Measurements from ENCODE around the gene KIRREL3. TPM values are rescaled to one million over a fixed set of nuclear protein-coding genes. Genes with fewer than 3 reads are reported as not detected.

KIRREL3 gene
- total and polyA plus RNA-seq, 4 donors, result 0.90 TPM; not detected in 3

DNA sequence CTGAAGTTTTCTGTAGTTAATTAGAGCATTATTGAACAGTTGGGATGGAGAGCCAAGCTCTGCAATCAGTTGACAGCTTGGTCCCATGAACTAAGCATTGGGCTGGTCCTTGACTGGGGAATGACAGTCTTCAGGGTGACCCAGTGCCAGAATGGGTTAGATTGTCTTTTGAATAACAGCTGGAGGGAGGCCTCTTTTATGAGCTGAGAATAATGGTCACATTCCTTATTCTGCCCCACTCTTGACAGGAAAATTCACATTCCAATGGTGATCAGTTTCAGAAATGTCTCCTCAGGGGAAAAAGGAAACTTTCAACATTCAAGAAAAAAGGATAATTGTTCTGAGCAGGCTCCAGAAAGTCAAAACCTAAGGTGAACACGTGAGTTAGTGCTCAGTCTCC lies 113.9 kb downstream of the KIRREL3 start:
- Histone ChIP-seq H3K36me3 (ENCODE audit: control insufficient read depth in 1 of 2, insufficient read depth in 2 of 2, low read length in 1 of 2) (no peaks in the 10 kb centered on the region), H3K27ac (ENCODE audit: low read depth in 1 of 2, low read length in 2 of 2) (no peak overlapping the region), H3K9me3 (ENCODE audit: control insufficient read depth, low read length) (no peaks in the 10 kb centered on the region), H3K27me3 (ENCODE audit: control insufficient read depth in 1 of 2, insufficient read depth in 2 of 2, low read length in 1 of 2) (peaks cover 0 to 4% of the 10 kb centered on the region in 2 donors), H3K4me1 (ENCODE audit: control insufficient read depth in 1 of 2, insufficient read depth in 2 of 2, low read length in 2 of 2) (no peaks in the 10 kb centered on the region), H3K4me3 (ENCODE audit: low read length in 2 of 2) (no peak overlapping the region)
- WGBS, 2 donors, result 38 to 47% methylated on average over 1 of the region's 1 CpG
- ATAC-seq (ENCODE audit: low FRiP score), result no peak
- intact Hi-C loops (cut with DNase I), result no loop called here
- no peak for DNase-seq

- H3K36me3 ChIP-seq (ENCODE audit: control insufficient read depth in 1 of 2, insufficient read depth in 2 of 2, low read length in 1 of 2), result no peaks in the 10 kb centered on the region
- peaks cover 0 to 4% of the 10 kb centered on the region in 2 donors for H3K27me3 ChIP-seq (ENCODE audit: control insufficient read depth in 1 of 2, insufficient read depth in 2 of 2, low read length in 1 of 2)
- ATAC-seq (ENCODE audit: low FRiP score), result no peak
- no peak overlapping the region for H3K27ac ChIP-seq (ENCODE audit: low read depth in 1 of 2, low read length in 2 of 2)
- 76 to 80% methylated on average over 3 of the region's 3 CpGs for WGBS, 2 donors
- intact Hi-C loops (cut with DNase I), result no loop called here
- no peak for DNase-seq
- no peak overlapping the region for H3K4me3 ChIP-seq (ENCODE audit: low read length in 2 of 2)
- no peaks in the 10 kb centered on the region for H3K4me1 ChIP-seq (ENCODE audit: control insufficient read depth in 1 of 2, insufficient read depth in 2 of 2, low read length in 2 of 2)
- H3K9me3 ChIP-seq (ENCODE audit: control insufficient read depth, low read length), result no peaks in the 10 kb centered on the region
These were observed 114.5 kb downstream of the KIRREL3 start for GRCh38 chr11:126886085-126886484.

- H3K9me3 ChIP-seq (ENCODE audit: control insufficient read depth, low read length), result no peaks in the 10 kb centered on the region
- H3K36me3 ChIP-seq (ENCODE audit: control insufficient read depth in 1 of 2, insufficient read depth in 2 of 2, low read length in 1 of 2), result no peaks in the 10 kb centered on the region
- no peaks in the 10 kb centered on the region for H3K4me1 ChIP-seq (ENCODE audit: control insufficient read depth in 1 of 2, insufficient read depth in 2 of 2, low read length in 2 of 2)
- WGBS, 2 donors, result 78 to 82% methylated on average over 5 of the region's 5 CpGs
- H3K27ac ChIP-seq (ENCODE audit: low read depth in 1 of 2, low read length in 2 of 2), result no peak overlapping the region
- no peak for ATAC-seq (ENCODE audit: low FRiP score)
- peaks cover 0 to 3% of the 10 kb centered on the region in 2 donors for H3K27me3 ChIP-seq (ENCODE audit: control insufficient read depth in 1 of 2, insufficient read depth in 2 of 2, low read length in 1 of 2)
- no peak overlapping the region for H3K4me3 ChIP-seq (ENCODE audit: low read length in 2 of 2)
- intact Hi-C loops (cut with DNase I), result no loop called here
- no peak for DNase-seq
These were observed 116.0 kb downstream of the KIRREL3 start for GRCh38 chr11:126884594-126884993.

- DNase-seq (no peak), ATAC-seq (ENCODE audit: low FRiP score) (no peak)
- intact Hi-C loops (cut with DNase I), result no loop called here
- H3K9me3 ChIP-seq (ENCODE audit: control insufficient read depth, low read length), result no peaks in the 10 kb centered on the region
- no peaks in the 10 kb centered on the region for H3K4me1 ChIP-seq (ENCODE audit: control insufficient read depth in 1 of 2, insufficient read depth in 2 of 2, low read length in 2 of 2)
- H3K4me3 ChIP-seq (ENCODE audit: low read length in 2 of 2), result no peak overlapping the region
- no peak overlapping the region for H3K27ac ChIP-seq (ENCODE audit: low read depth in 1 of 2, low read length in 2 of 2)
- 76 to 78% methylated on average over 4 of the region's 4 CpGs for WGBS, 2 donors
- H3K36me3 ChIP-seq (ENCODE audit: control insufficient read depth in 1 of 2, insufficient read depth in 2 of 2, low read length in 1 of 2), result no peaks in the 10 kb centered on the region
- peaks cover 0 to 3% of the 10 kb centered on the region in 2 donors for H3K27me3 ChIP-seq (ENCODE audit: control insufficient read depth in 1 of 2, insufficient read depth in 2 of 2, low read length in 1 of 2)
These were observed 116.4 kb downstream of the KIRREL3 start for GRCh38 chr11:126884192-126884591.

DNA sequence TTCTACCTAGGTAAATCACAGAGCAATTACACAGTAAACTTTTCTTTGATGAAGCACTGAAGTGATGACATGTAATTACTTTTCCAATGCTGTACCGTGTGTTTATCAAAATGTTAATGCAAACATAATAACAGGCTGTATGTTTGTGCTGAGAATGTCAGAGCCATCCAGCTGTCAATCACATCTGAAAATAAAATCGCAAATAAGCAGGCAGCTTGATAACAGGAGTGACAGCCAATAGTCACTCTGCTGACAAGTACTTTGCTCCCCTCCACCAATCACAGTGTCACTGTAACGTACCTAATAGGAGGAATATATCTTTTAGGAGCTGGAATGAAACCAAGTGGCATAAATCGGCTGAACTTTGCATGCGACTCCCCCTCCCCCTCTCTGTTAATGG lies 119.7 kb downstream of the KIRREL3 start:
- no peaks in the 10 kb centered on the region for H3K36me3 ChIP-seq (ENCODE audit: control insufficient read depth in 1 of 2, insufficient read depth in 2 of 2, low read length in 1 of 2)
- H3K27me3 ChIP-seq (ENCODE audit: control insufficient read depth in 1 of 2, insufficient read depth in 2 of 2, low read length in 1 of 2), result peaks cover 0 to 3% of the 10 kb centered on the region in 2 donors
- DNase-seq (no peak), ATAC-seq (ENCODE audit: low FRiP score) (no peak)
- H3K9me3 ChIP-seq (ENCODE audit: control insufficient read depth, low read length), result no peaks in the 10 kb centered on the region
- no peak overlapping the region for H3K27ac ChIP-seq (ENCODE audit: low read depth in 1 of 2, low read length in 2 of 2)
- H3K4me1 ChIP-seq (ENCODE audit: control insufficient read depth in 1 of 2, insufficient read depth in 2 of 2, low read length in 2 of 2), result no peaks in the 10 kb centered on the region
- WGBS, 2 donors, result 53 to 55% methylated on average over 5 of the region's 5 CpGs
- no peak overlapping the region for H3K4me3 ChIP-seq (ENCODE audit: low read length in 2 of 2)
- intact Hi-C loops (cut with DNase I), result no loop called here

DNA sequence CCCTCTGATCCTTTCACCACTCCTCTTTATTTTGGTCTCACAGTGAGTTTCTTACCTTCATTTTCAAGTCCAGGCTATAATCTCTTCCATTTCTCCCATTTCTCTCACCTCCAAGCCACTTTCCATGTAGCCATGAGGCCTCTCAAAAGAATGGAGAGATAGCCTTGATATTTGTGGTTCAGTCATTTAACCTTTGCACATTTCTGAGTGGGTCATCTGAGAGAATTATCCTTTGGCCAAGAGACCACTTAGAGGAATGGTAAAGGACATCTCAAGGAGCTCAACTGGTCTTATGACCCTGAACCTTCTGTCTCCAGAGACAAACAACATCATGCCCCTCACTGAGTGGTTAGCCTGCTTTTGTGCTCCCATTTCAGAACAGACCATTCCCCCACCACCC lies 121.1 kb downstream of the KIRREL3 start:
- no peaks in the 10 kb centered on the region for H3K4me1 ChIP-seq (ENCODE audit: control insufficient read depth in 1 of 2, insufficient read depth in 2 of 2, low read length in 2 of 2)
- no peak for ATAC-seq (ENCODE audit: low FRiP score)
- H3K9me3 ChIP-seq (ENCODE audit: control insufficient read depth, low read length), result no peaks in the 10 kb centered on the region
- no peak for DNase-seq
- H3K4me3 ChIP-seq (ENCODE audit: low read length in 2 of 2), result no peak overlapping the region
- no peak overlapping the region for H3K27ac ChIP-seq (ENCODE audit: low read depth in 1 of 2, low read length in 2 of 2)
- H3K36me3 ChIP-seq (ENCODE audit: control insufficient read depth in 1 of 2, insufficient read depth in 2 of 2, low read length in 1 of 2), result no peaks in the 10 kb centered on the region
- H3K27me3 ChIP-seq (ENCODE audit: control insufficient read depth in 1 of 2, insufficient read depth in 2 of 2, low read length in 1 of 2), result peaks cover 0 to 3% of the 10 kb centered on the region in 2 donors
- intact Hi-C loops (cut with DNase I), result no loop called here

GRCh38 chr11:126878913-126879482 lies 121.6 kb downstream of the KIRREL3 start:
- Histone ChIP-seq H3K4me1 (ENCODE audit: control insufficient read depth in 1 of 2, insufficient read depth in 2 of 2, low read length in 2 of 2) (no peaks in the 10 kb centered on the region), H3K27ac (ENCODE audit: low read depth in 1 of 2, low read length in 2 of 2) (no peak overlapping the region), H3K27me3 (ENCODE audit: control insufficient read depth in 1 of 2, insufficient read depth in 2 of 2, low read length in 1 of 2) (peaks cover 0 to 3% of the 10 kb centered on the region in 2 donors), H3K9me3 (ENCODE audit: control insufficient read depth, low read length) (no peaks in the 10 kb centered on the region), H3K4me3 (ENCODE audit: low read length in 2 of 2) (no peak overlapping the region), H3K36me3 (ENCODE audit: control insufficient read depth in 1 of 2, insufficient read depth in 2 of 2, low read length in 1 of 2) (no peaks in the 10 kb centered on the region)
- intact Hi-C loops (cut with DNase I), result no loop called here
- no peak for ATAC-seq (ENCODE audit: low FRiP score)
- 31 to 45% methylated on average over 7 of the region's 7 CpGs for WGBS, 2 donors
- no peak for DNase-seq

DNA sequence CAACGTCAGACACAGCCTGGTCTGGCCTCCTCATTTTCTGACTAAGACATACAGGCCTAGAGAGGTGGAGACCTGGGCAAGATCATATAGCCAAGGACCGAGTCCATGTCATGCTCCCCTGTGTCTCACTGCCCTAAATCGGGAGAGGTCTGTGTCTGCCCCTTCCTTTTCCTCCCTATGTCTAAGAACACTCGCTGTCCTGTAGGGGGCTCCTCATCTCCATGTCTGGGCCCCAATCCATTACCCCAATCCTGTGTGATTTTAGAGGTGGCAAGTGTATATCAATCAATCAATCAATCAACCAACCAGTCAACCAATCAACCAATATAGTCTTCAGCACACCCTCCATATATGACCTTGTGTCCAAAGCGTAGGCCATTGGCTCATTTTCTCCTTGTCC lies 125.7 kb downstream of the KIRREL3 start:
- WGBS, 2 donors, result 36 to 37% methylated on average over 5 of the region's 5 CpGs
- Histone ChIP-seq H3K4me3 (ENCODE audit: low read length in 2 of 2) (no peak overlapping the region), H3K9me3 (ENCODE audit: control insufficient read depth, low read length) (no peaks in the 10 kb centered on the region), H3K4me1 (ENCODE audit: control insufficient read depth in 1 of 2, insufficient read depth in 2 of 2, low read length in 2 of 2) (no peaks in the 10 kb centered on the region), H3K27me3 (ENCODE audit: control insufficient read depth in 1 of 2, insufficient read depth in 2 of 2, low read length in 1 of 2) (peaks cover 0 to 2% of the 10 kb centered on the region in 2 donors), H3K36me3 (ENCODE audit: control insufficient read depth in 1 of 2, insufficient read depth in 2 of 2, low read length in 1 of 2) (no peaks in the 10 kb centered on the region), H3K27ac (ENCODE audit: low read depth in 1 of 2, low read length in 2 of 2) (no peak overlapping the region)
- no peak for ATAC-seq (ENCODE audit: low FRiP score)
- intact Hi-C loops (cut with DNase I), result no loop called here
- DNase-seq, result no peak

- WGBS, 2 donors, result 56 to 66% methylated on average over 3 of the region's 3 CpGs
- Histone ChIP-seq H3K4me3 (ENCODE audit: low read length in 2 of 2) (no peak overlapping the region), H3K27me3 (ENCODE audit: control insufficient read depth in 1 of 2, insufficient read depth in 2 of 2, low read length in 1 of 2) (peaks cover 0 to 2% of the 10 kb centered on the region in 2 donors), H3K4me1 (ENCODE audit: control insufficient read depth in 1 of 2, insufficient read depth in 2 of 2, low read length in 2 of 2) (no peaks in the 10 kb centered on the region), H3K9me3 (ENCODE audit: control insufficient read depth, low read length) (no peaks in the 10 kb centered on the region), H3K36me3 (ENCODE audit: control insufficient read depth in 1 of 2, insufficient read depth in 2 of 2, low read length in 1 of 2) (no peaks in the 10 kb centered on the region), H3K27ac (ENCODE audit: low read depth in 1 of 2, low read length in 2 of 2) (no peak overlapping the region)
- DNase-seq (no peak), ATAC-seq (ENCODE audit: low FRiP score) (no peak)
- intact Hi-C loops (cut with DNase I), result no loop called here
These were observed 126.3 kb downstream of the KIRREL3 start for GRCh38 chr11:126874276-126874675.
